Loucy (cell line): ENCODE measurements around the gene EXD1.

ENCODE experiments used
- H2AFZ ChIP-seq: fragments of 200-600 bp; sonication (generic); 2 replicates; pipeline ENCODE4 v1.6.0; 2016; ENCODE audit warnings: antibody characterized with exemption, mild to moderate bottlenecking, low read length, moderate library complexity
- H3F3A ChIP-seq: fragments of 200-600 bp; 2 replicates; pipeline ENCODE4 v1.6.0; 2016; ENCODE audit warnings: antibody characterized with exemption, low read depth, mild to moderate bottlenecking
- H3K27me3 ChIP-seq: fragments of 200-600 bp; sonication (generic); 2 replicates; pipeline ENCODE4 v1.6.1; 2014; ENCODE audit warnings: low read length, mild to moderate bottlenecking; ENCODE audit not compliant: insufficient read depth, poor library complexity, severe bottlenecking
- H3K36me3 ChIP-seq: fragments of 200-600 bp; sonication (generic); 2 replicates; pipeline ENCODE4 v1.6.1; 2016; ENCODE audit warnings: low read length; ENCODE audit not compliant: insufficient read depth
- H3K4me1 ChIP-seq: fragments of 200-600 bp; sonication (generic); 2 replicates; pipeline ENCODE4 v1.5.1; 2014; ENCODE audit warnings: low read length, mild to moderate bottlenecking; ENCODE audit not compliant: insufficient read depth, poor library complexity, severe bottlenecking
- H3K4me2 ChIP-seq: fragments of 200-600 bp; sonication (generic); 2 replicates; pipeline ENCODE4 v1.6.0; 2014; ENCODE audit warnings: antibody characterized with exemption, low read length, low read depth, mild to moderate bottlenecking; ENCODE audit not compliant: poor library complexity, severe bottlenecking
- H3K4me3 ChIP-seq: fragments of 200-600 bp; sonication (generic); 2 replicates; pipeline ENCODE4 v1.5.1; 2014; ENCODE audit warnings: low read length, mild to moderate bottlenecking, mixed read lengths; ENCODE audit not compliant: poor library complexity, severe bottlenecking
- H3K79me2 ChIP-seq: fragments of 200-600 bp; sonication (generic); 2 replicates; pipeline ENCODE4 v1.6.1; 2014; ENCODE audit warnings: low read length; ENCODE audit not compliant: insufficient read depth
- H3K9ac ChIP-seq: fragments of 200-600 bp; sonication (generic); 2 replicates; pipeline ENCODE4 v1.6.0; 2014; ENCODE audit warnings: mild to moderate bottlenecking, low read depth, low read length, moderate library complexity; ENCODE audit not compliant: poor library complexity, severe bottlenecking
- H3K9me2 ChIP-seq: fragments of 200-600 bp; sonication (generic); replicated peaks from 2 replicates; pipeline ENCODE4 v1.6.1; 2016; ENCODE audit warnings: low read depth, low read length, mixed read lengths
- H3K9me3 ChIP-seq: fragments of 200-600 bp; sonication (generic); 2 replicates; pipeline ENCODE4 v1.6.1; 2014; ENCODE audit warnings: mild to moderate bottlenecking, antibody characterized with exemption, low read length, low read depth; ENCODE audit not compliant: insufficient read depth
- H4K20me1 ChIP-seq: fragments of 200-600 bp; sonication (generic); 2 replicates; pipeline ENCODE4 v1.6.0; 2014; ENCODE audit warnings: antibody characterized with exemption, low read length, mild to moderate bottlenecking; ENCODE audit not compliant: insufficient read depth, poor library complexity, severe bottlenecking
- CTCF ChIP-seq: fragments of 200-600 bp; sonication (generic); conservative IDR thresholded peaks from 2 replicates; pipeline ENCODE4 v1.5.1; 2014; ENCODE audit warnings: mild to moderate bottlenecking, antibody characterized with exemption, low read length
- EZH2phosphoT487 ChIP-seq: fragments of 200-600 bp; IDR thresholded peaks from 2 replicates; pipeline ENCODE4 v1.6.1; 2018; ENCODE audit warnings: antibody characterized with exemption, mild to moderate bottlenecking, moderate library complexity, borderline replicate concordance

Gene EXD1

GRCh38 chr15:41219381-41219780 is 11.2 kb downstream of the EXD1 start:
- Histone ChIP-seq H3K9me3 (no peaks in the 10 kb centered on the region), H3F3A (no peaks in the 10 kb centered on the region), H3K4me2 (no peak overlapping the region), H3K4me3 (no peak overlapping the region), H2AFZ (no peak overlapping the region), H3K9me2 (no peaks in the 10 kb centered on the region), H3K36me3 (no peaks in the 10 kb centered on the region), H3K4me1 (no peaks in the 10 kb centered on the region), H4K20me1 (no peaks in the 10 kb centered on the region), H3K79me2 (no peaks in the 10 kb centered on the region), H3K9ac (no peak overlapping the region), H3K27me3 (no peaks in the 10 kb centered on the region)
- no peak for TF ChIP-seq CTCF
- TF ChIP-seq EZH2phosphoT487: no peak

- H2AFZ ChIP-seq: no peak overlapping the region
- H4K20me1 ChIP-seq: no peaks in the 10 kb centered on the region
- H3K9ac ChIP-seq: no peak overlapping the region
- TF ChIP-seq CTCF (no peak), EZH2phosphoT487 (no peak)
- H3K9me3 ChIP-seq: no peaks in the 10 kb centered on the region
- no peaks in the 10 kb centered on the region for H3K9me2 ChIP-seq
- H3K4me1 ChIP-seq: no peaks in the 10 kb centered on the region
- no peaks in the 10 kb centered on the region for H3K27me3 ChIP-seq
- H3F3A ChIP-seq: no peaks in the 10 kb centered on the region
- H3K36me3 ChIP-seq: no peaks in the 10 kb centered on the region
- H3K79me2 ChIP-seq: no peaks in the 10 kb centered on the region
- H3K4me3 ChIP-seq: no peak overlapping the region
- no peak overlapping the region for H3K4me2 ChIP-seq
These were observed 11.7 kb downstream of the EXD1 start for GRCh38 chr15:41218851-41219250.

- no peaks in the 10 kb centered on the region for H3K36me3 ChIP-seq
- no peaks in the 10 kb centered on the region for H3K4me1 ChIP-seq
- no peak overlapping the region for H3K4me3 ChIP-seq
- H3K9ac ChIP-seq: no peak overlapping the region
- no peak overlapping the region for H3K4me2 ChIP-seq
- H4K20me1 ChIP-seq: no peaks in the 10 kb centered on the region
- no peaks in the 10 kb centered on the region for H3K27me3 ChIP-seq
- no peaks in the 10 kb centered on the region for H3K79me2 ChIP-seq
- no peak for TF ChIP-seq CTCF
- TF ChIP-seq EZH2phosphoT487: no peak
- no peaks in the 10 kb centered on the region for H3K9me3 ChIP-seq
- no peak overlapping the region for H2AFZ ChIP-seq
- H3K9me2 ChIP-seq: no peaks in the 10 kb centered on the region
- H3F3A ChIP-seq: no peaks in the 10 kb centered on the region
These were observed 14.8 kb downstream of the EXD1 start for GRCh38 chr15:41215708-41216107.
